GM18520 (cell line): ENCODE measurements around the gene TESK2.
"Not testable (repeated sequence)": the region's sequence is repeated elsewhere in the genome, so short reads cannot be mapped to it uniquely, and the experiment has no call there.

Source experiments
- ATAC-seq: cut with Tn5 transposase; IDR thresholded peaks from one replicate; pipeline ENCODE4 v1.9.1; 2021; ENCODE audit not compliant: unreplicated experiment

TESK2 gene

GRCh38 chr1:45380730-45381129 lies 110.2 kb downstream of the TESK2 start:
- ATAC-seq, result no peak

GRCh38 chr1:45380125-45380524 lies 110.8 kb downstream of the TESK2 start:
- ATAC-seq, result no peak

DNA sequence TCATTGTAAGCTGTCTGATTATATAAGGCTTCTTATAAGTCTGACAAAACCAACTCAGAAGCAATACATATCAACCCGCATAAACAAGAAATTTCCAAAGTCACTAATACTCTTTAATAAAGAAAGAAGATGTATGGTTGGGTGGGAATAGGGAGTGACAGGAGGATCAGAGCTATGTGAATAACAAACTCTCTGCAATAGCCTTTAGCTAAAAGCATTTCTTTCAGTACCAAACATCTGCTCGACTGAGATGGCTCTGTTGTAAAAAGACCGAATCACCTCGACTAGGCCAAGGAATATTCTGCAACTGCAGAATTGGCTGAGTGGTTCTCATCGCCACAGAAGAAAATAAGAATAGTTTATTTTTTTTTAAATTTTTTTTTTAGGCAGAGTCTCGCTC lies 111.4 kb downstream of the TESK2 start:
- ATAC-seq, result no peak

DNA sequence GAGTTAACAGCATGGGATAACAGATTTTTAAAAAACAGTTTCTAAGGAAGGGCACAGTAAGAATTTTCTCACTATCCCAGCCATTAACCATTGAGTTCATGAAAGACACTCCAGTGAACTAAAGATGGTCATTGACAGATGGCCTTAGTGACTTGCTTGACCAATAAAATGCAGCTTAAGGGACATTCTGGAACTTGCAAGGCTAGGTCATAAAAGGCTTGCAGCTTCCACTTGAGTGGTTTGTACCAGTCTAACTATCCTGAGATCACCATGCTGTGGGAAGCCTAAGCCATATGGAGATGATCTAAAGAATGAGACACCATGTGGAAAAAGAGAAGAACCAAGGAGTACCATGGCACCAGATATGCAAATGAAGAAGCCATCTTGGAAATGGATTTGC lies 112.8 kb downstream of the TESK2 start:
- ATAC-seq, result no peak

DNA sequence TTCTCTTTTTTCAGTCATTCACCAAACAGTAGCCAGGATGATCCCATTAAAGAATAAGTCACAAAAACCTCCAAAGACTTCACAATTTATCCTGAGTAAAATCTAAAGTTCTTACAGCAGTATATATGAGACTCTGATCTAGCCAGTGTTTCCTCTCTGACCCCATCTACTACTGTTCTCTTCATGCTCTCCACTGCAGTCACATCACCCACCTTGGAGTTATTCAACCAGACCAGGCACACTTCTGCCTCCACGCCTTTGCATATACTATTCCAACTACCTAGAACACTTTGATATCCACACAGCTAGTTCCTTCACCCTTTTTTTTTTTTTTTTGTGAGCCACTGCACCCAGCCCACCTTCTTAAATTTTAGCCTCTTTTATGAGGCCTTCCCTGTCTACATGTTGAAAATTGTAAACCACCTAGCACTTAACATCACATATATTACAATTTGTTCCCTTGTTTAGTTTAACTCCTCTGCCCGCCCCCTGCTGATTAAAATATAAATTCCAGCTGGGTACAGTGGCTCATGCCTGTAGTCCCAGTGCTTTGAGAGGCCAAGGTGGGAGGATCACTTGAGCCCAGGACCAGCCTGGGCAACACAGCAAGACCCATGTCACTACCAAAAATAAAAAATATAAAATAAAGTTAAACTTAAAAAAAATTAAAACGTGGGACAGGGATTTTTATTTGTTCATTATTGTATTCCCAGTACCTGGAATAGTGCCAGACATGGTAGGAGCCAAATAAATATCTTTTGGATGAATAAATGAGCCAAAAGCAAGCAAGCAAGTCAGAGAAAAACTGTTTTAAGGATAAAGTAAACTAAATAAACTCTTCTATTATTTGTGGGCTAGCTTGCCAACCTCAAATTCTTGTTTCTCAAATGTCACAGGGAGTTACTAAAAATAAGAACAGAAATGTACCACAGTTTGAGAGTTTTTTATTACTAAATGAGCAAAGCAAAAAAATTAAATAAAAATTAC lies 115.6 kb downstream of the TESK2 start:
- ATAC-seq, result no peak

DNA sequence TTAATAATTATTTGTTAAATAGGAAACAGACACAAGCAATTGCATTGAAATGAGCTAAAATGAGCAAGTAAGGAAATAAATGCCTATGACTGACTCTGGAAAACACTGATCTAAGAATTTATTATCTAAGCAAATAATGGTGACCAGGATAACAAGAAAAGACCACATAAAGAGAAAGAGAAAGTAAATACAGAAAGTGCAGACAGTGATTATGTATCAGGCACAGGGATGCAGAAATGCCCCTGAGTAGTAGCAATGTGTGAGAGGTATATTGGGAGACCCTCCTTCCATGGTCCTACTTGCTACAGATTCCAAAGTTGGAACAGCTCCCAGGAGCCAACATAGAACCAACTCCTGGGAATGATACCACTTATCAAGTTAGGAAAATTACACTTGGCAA lies 117.4 kb downstream of the TESK2 start:
- ATAC-seq, result no peak

GRCh38 chr1:45370575-45370974 lies 120.4 kb downstream of the TESK2 start:
- ATAC-seq, result no peak

DNA sequence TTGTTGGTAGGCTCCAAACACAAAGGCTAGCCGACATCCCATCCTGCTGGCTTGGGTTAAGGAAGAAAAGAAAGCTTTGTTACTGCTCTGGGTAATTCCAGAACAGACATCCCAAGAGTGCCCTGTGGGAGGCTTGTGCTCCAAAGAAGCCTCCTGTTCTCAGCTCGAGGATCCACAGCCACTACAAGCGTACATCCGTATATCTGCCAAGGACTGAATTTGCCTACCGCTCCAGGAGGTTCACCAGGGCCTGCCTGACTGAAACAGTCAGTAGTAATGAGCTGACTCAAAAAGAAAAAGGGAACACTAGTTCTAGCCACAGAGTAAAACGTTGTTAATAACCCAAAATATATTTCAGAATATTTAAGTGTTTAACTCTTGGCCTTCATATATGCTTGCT lies 125.9 kb downstream of the TESK2 start:
- no peak for ATAC-seq

- ATAC-seq, result no peak
Observed at GRCh38 chr1:45364294-45364693, 126.7 kb downstream of the TESK2 start.

DNA sequence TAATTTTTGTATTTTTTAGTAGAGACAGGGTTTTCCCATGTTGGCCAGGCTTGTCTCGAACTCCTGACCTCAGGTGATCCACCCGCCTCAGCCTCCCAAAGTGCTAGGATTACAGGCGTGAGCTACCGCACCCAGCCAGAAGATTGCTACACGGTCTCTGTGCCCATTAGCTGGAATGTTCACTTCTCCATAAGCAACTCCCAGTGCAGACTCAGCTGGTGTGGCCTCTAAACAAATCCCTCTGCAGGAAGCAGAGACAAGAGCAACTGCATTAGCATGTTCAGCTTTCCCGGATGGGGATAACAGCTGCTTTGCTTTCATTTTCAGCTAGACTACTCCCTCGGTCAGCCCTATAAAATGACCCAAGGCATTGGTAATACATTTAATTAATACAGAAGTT lies 130.0 kb downstream of the TESK2 start:
- ATAC-seq, result not testable (repeated sequence)

DNA sequence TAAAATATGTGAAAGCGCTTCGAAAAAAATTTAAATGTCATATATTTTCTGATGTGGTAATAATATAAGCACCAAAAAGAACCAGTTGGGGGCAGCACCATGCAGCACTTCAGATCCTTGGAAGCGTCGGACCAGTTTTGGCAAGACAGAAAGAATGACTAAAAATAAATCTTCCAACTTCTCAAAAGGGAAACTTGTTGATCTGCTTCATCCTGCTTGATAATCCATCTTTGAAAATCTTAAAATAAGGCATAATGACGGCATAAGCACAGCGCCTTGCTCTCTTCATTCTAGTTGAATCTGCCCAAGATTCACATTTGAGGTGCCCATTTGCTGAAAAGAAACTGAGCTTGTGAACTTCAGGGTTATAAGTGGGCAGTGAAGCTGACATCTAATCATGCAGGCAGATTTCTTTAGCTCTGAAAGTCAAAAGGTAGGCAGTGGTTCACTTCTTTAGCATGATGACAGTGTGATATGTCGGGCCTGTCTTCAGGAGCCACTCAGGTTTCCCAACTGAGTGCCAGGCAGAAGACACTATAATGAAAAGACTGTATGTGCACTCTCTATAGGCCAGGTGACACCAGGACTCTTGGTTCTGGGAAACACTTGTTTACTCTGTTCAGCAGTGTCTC lies 131.0 kb downstream of the TESK2 start:
- no peak for ATAC-seq

- ATAC-seq, result no peak
Observed at GRCh38 chr1:45356186-45356585, 134.8 kb downstream of the TESK2 start.

DNA sequence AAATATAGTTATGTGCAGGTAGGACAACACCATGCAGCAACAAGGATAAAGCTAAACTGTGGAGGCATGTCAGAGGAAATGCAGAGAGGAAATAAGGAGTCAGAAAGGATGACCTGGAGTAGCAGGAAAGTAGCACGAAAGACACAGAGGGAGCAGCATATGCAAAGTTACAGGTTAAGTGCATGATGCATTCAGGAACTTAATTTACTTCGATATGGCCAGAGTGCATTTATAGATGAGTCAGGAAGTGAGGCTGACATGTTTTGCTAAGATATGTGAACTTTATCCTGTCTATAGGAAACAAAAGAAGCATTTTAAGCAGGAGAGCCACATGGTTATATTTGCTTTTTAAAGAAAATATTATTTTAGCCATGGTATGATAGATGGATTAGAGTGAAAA lies 135.3 kb downstream of the TESK2 start:
- no peak for ATAC-seq

DNA sequence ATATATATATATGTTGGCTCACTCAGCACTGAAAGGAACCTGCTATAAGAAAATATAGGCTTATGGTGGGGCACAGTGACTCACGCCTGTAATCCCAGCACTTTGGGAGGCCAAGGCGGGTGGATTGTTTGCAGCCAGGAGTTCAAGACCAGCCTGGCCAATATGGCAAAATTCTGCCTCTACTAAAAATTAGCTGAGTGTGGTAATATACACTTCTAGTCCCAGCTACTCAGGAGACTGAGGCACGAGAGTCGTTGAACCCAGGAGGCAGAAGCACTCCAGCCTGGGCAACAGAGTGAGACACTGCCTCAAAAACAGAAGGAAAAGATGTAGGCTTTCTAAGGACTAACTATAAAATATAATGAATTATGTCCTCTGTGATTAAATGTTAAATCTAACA lies 136.1 kb downstream of the TESK2 start:
- ATAC-seq, result no peak

- no peak for ATAC-seq
Observed at GRCh38 chr1:45353685-45354084, 137.3 kb downstream of the TESK2 start.

GRCh38 chr1:45351508-45351907 lies 139.5 kb downstream of the TESK2 start:
- ATAC-seq, result no peak

DNA sequence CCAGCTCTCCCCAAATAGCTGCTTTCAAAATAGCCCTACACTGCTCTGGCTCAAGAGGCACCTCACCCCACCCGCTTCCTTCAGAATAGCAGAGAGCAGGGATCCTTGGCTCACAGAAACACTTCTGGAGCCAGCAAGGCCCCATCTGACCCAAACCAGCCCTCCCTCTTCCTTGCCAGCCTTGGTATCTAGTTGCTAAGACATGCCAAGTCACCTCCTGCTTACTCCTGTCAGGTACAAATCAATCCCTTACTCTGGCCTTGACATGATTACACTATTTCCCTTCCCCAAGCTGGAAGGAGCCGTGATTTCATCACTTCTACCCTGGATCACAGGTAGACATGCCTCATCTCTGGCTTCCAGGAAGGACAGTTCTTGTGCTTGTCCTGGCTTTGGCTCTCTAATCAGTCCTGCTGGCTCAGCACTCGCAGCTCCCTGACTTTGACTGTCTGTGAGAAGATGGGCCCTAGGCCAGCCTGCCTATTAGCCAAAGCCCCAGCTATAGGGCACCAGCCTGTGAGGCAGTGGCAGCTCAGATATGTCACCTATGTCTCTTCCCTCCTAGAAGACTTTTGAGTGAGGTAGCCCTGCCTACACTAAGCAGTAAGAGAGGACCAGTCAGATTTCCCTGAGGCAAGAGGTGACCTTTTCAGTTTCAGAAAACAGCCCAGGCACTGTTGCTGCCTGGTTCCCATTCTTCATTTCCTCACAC lies 141.8 kb downstream of the TESK2 start:
- no peak for ATAC-seq

- ATAC-seq, result no peak
Observed at GRCh38 chr1:45348609-45348965, 142.4 kb downstream of the TESK2 start.

GRCh38 chr1:45348020-45348419 lies 142.9 kb downstream of the TESK2 start:
- ATAC-seq, result no peak

GRCh38 chr1:45346473-45346872 lies 144.5 kb downstream of the TESK2 start:
- no peak for ATAC-seq

- no peak for ATAC-seq
Observed at GRCh38 chr1:45345014-45345413, 145.9 kb downstream of the TESK2 start.

- ATAC-seq, result no peak
Observed at GRCh38 chr1:45344499-45344898, 146.5 kb downstream of the TESK2 start.
